ENCODE results near the gene MISP3. TPM values are rescaled to one million over a fixed set of nuclear protein-coding genes. Genes with fewer than 3 reads are reported as not detected.
"Not testable (repeated sequence)": the region's sequence is repeated elsewhere in the genome, so short reads cannot be mapped to it uniquely, and the experiment has no call there.

Gene MISP3
- total and polyA plus RNA-seq, 4 experiments from 2014 or later, result 0.68 to 1.6 (median 1.2) TPM

DNA sequence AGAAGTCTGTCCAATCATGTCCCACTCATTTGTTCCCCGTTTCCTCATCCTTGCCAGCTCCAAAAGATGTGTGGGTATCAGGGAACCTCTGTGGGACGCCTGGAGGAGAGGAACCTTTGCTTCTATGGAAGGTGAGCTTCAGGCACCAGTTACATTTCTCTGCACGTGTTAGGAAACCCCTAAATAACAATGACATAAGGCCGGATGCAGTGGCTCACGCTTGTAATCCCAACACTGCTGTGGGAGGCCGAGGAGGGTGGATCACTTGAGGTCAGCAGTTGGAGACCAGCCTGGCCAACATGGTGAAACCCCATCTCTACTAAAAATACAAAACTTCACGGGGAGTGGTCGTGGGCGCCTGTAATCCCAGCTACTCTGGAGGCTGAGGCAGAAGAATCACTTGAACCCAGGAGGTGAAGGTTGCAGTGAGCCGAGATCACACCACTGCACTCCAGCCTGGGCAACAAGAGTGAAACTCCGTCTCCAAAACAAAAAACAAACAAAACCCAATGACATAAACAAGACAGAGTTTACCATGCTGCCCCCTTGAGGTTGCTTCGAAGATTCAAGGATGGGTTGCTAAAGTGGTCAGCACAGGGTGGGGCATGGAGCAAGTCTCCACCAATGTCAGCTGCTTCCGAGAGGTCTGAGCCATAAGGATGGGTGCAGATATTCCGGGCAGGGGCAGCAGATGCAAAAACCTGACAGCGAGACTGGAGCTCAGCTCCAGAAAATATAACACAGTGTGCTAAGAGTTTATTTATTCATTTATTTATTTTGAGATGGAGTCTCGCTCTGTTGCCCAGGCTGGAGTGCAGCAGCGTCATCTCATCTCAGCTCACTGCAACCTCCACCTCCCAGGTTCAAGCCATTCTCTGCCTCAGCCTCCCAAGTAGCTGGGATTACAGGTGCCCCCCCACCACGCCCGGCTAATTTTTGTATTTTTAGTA lies 29.7 kb upstream of the MISP3 start:
- H3K27me3 ChIP-seq (ENCODE audit: insufficient read depth, low read length); H3K4me3 ChIP-seq (ENCODE audit: low read length in 2 of 2); H3K9me3 ChIP-seq (ENCODE audit: control insufficient read depth in 1 of 2, low read length in 2 of 2); H3K27me3 Mint-ChIP-seq; H3K9me3 Mint-ChIP-seq: not testable (repeated sequence)
- peaks cover 23 to 58% of the 10 kb centered on the region in 2 donors for H3K36me3 Mint-ChIP-seq
- ChIA-PET POLR2A (ENCODE audit: partially characterized antibody) (interaction anchor here (0.6 to 3.2 kb wide), 10 partner anchors 10 to 162 kb away, joined by 3 to 18 read pairs (median 5); partner anchors contain the start of genes IL27RA, MISP3 and RFX1), CTCF (ENCODE audit: partially characterized antibody) (interaction anchor here (0.6 to 9.7 kb wide), 16 partner anchors 9 to 171 kb away, joined by 3 to 111 read pairs (median 5); partner anchors contain the start of genes IL27RA and NANOS3)
- H3K27ac ChIP-seq (ENCODE audit: low read depth, low read length), result peak overlapping the region; percentile 43
- peak overlapping the region in 1 of 8 donors; percentile 4 for H3K4me3 Mint-ChIP-seq
- peak; percentile 56 to 69 (median 61) for DNase-seq
- H3K4me1 Mint-ChIP-seq, result peaks cover 0 to 16% (median 9%) of the 10 kb centered on the region in 4 donors
- peaks cover 18% of the 10 kb centered on the region for H3K4me1 ChIP-seq (ENCODE audit: insufficient read depth, low read length)
- peaks cover 50% of the 10 kb centered on the region for H3K36me3 ChIP-seq (ENCODE audit: insufficient read depth, low read length)
- intact Hi-C loops (cut with micrococcal nuclease), result loop anchor here (1.0 kb wide), 2 partner anchors 140 to 163 kb away; no protein-coding TSS in a partner anchor
- peak overlapping the region; percentile 88 to 95 (median 92) for H3K27ac Mint-ChIP-seq

DNA sequence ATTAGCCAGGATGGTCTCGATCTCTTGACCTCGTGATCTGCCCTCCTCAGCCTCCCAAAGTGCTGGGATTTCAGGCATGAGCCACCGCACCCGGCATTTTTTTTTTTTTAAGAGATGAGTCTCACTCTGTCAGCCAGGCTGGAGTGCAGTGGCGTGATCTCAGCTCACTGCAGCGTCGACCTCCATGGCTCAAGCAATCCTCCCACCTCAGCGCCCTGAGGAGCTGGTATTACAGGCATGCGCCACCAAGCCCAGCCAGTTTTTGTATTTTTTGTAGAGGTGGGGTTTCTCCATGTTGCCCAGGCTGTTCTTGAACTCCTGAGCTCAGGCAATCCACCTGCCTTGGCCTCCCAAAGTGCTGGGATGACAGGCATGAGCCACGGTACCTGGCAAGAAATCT lies 24.7 kb upstream of the MISP3 start:
- not testable (repeated sequence) for DNase-seq; H3K4me3 Mint-ChIP-seq; H3K9me3 ChIP-seq (ENCODE audit: control insufficient read depth in 1 of 2, low read length in 2 of 2); H3K27me3 ChIP-seq (ENCODE audit: insufficient read depth, low read length); H3K9me3 Mint-ChIP-seq; H3K4me3 ChIP-seq (ENCODE audit: low read length in 2 of 2); H3K4me1 ChIP-seq (ENCODE audit: insufficient read depth, low read length); H3K4me1 Mint-ChIP-seq; H3K27ac ChIP-seq (ENCODE audit: low read depth, low read length); H3K27me3 Mint-ChIP-seq
- intact Hi-C loops (cut with micrococcal nuclease), result loop anchor here (1.0 to 2.0 kb wide), 3 partner anchors 95 to 168 kb away; partner anchors contain the start of gene DCAF15
- POLR2A ChIA-PET (ENCODE audit: partially characterized antibody), result interaction anchor here (0.9 to 2.7 kb wide), 9 partner anchors 10 to 167 kb away, joined by 3 to 17 read pairs (median 6); partner anchors contain the start of genes ASF1B, DCAF15 and IL27RA
- H3K36me3 ChIP-seq (ENCODE audit: insufficient read depth, low read length), result peaks cover 58% of the 10 kb centered on the region
- CTCF ChIA-PET (ENCODE audit: partially characterized antibody), result interaction anchor here (0.6 to 9.7 kb wide), 27 partner anchors 9 to 233 kb away, joined by 3 to 111 read pairs (median 4); partner anchors contain the start of genes DCAF15, NANOS3 and RFX1
- Mint-ChIP-seq H3K27ac (peak overlapping the region in 2 of 7 donors; percentile 59 to 85), H3K36me3 (peaks cover 44 to 62% of the 10 kb centered on the region in 2 donors)

DNA sequence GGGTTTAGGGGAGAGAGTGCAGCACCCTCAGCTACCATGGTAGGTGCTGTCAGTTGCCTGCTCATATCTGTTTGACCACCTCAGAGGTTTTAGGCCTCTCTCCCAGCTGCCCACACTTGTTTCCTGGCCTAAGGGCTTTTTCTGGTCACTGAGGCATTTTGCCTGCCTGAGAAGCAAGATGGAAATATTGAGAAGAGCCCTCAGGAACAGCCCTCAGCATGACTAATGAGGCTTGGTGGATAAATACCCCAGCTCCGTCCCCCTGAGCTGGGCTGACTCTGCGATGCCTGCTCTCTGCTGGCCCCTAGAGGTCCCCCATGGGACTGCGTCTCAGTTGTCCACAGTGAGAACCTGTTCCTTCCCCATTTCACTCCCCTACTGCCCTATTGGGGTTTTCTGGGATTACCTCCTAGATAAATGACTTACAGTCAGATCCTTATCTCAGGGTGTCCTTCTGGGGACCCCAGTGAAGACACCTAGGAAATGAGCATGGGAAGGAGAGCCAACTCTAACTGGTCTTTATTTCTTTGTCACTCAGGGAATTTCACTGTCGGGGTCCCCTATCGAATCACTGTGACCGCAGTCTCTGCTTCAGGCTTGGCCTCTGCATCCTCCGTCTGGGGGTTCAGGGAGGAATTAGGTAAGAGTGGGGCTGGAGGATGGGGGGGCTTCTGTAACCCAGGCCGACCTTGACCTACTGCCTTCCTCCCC lies 24.0 kb upstream of the MISP3 start:
- peaks cover 5% of the 10 kb centered on the region for H3K4me1 ChIP-seq (ENCODE audit: insufficient read depth, low read length)
- Mint-ChIP-seq H3K4me3 (no peak overlapping the region), H3K9me3 (peaks cover 0 to 6% (median 0%) of the 10 kb centered on the region in 8 donors), H3K27me3 (no peaks in the 10 kb centered on the region), H3K36me3 (peaks cover 42 to 60% of the 10 kb centered on the region in 2 donors), H3K27ac (peak overlapping the region; percentile 26 to 85 (median 42)), H3K4me1 (peaks cover 2 to 5% (median 3%) of the 10 kb centered on the region in 4 donors)
- H3K9me3 ChIP-seq (ENCODE audit: control insufficient read depth in 1 of 2, low read length in 2 of 2), result no peaks in the 10 kb centered on the region
- DNase-seq, result peak; percentile 63 to 73 (median 68)
- no peak overlapping the region for H3K4me3 ChIP-seq (ENCODE audit: low read length in 2 of 2)
- H3K27me3 ChIP-seq (ENCODE audit: insufficient read depth, low read length), result no peaks in the 10 kb centered on the region
- ChIA-PET CTCF (ENCODE audit: partially characterized antibody) (interaction anchor here (0.6 to 9.7 kb wide), 29 partner anchors 10 to 286 kb away, joined by 3 to 111 read pairs (median 4); partner anchors contain the start of genes DCAF15, MISP3, NANOS3 and RFX1), POLR2A (ENCODE audit: partially characterized antibody) (interaction anchor here (0.9 to 2.7 kb wide), 10 partner anchors 9 to 168 kb away, joined by 3 to 17 read pairs (median 6); partner anchors contain the start of genes ASF1B, DCAF15 and IL27RA)
- intact Hi-C loops (cut with micrococcal nuclease), result loop anchor here (1.0 to 2.0 kb wide), 3 partner anchors 96 to 168 kb away; partner anchors contain the start of gene DCAF15
- H3K36me3 ChIP-seq (ENCODE audit: insufficient read depth, low read length), result peaks cover 54% of the 10 kb centered on the region
- peak overlapping the region; percentile 39 for H3K27ac ChIP-seq (ENCODE audit: low read depth, low read length)

DNA sequence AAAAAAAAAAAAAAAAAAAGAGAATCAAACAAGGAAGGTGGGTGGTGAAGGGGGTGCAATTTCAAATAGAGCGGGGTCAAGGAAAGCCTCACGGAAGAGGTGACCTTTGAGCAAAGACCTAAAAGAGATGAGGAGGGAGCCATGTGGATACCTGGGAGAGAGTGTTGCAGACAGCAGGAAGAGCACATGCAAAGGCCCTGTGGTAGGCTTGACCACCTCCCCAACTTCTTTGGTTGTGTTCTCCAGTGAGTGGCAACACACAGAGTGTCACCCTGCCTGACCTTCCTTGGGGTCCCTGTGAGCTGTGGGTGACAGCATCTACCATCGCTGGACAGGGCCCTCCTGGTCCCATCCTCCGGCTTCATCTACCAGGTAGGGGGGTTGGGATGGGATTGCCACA lies 22.1 kb upstream of the MISP3 start:
- H3K9me3 ChIP-seq (ENCODE audit: control insufficient read depth in 1 of 2, low read length in 2 of 2), result no peaks in the 10 kb centered on the region
- H3K4me3 ChIP-seq (ENCODE audit: low read length in 2 of 2), result no peak overlapping the region
- no peak overlapping the region for H3K27ac ChIP-seq (ENCODE audit: low read depth, low read length)
- intact Hi-C loops (cut with micrococcal nuclease), result no loop called here
- H3K9me3 Mint-ChIP-seq, result peaks cover 0 to 9% (median 0%) of the 10 kb centered on the region in 8 donors
- ChIA-PET POLR2A (ENCODE audit: partially characterized antibody) (interaction anchor here (0.8 kb wide), 1 partner anchor 10 kb away, joined by 3 read pairs; no protein-coding TSS in a partner anchor), CTCF (ENCODE audit: partially characterized antibody) (interaction anchor here (1.4 to 9.7 kb wide), 5 partner anchors 9 to 168 kb away, joined by 3 to 111 read pairs (median 15); partner anchors contain the start of gene NANOS3)
- no peak for DNase-seq
- no peak overlapping the region for H3K4me3 Mint-ChIP-seq
- no peaks in the 10 kb centered on the region for H3K27me3 ChIP-seq (ENCODE audit: insufficient read depth, low read length)
- peaks cover 46% of the 10 kb centered on the region for H3K36me3 ChIP-seq (ENCODE audit: insufficient read depth, low read length)
- H3K27ac Mint-ChIP-seq, result peak overlapping the region in 3 of 7 donors; percentile 51 to 64 (median 63)
- peaks cover 5% of the 10 kb centered on the region for H3K4me1 ChIP-seq (ENCODE audit: insufficient read depth, low read length)
- H3K4me1 Mint-ChIP-seq, result peaks cover 3 to 8% (median 6%) of the 10 kb centered on the region in 4 donors
- H3K36me3 Mint-ChIP-seq, result peaks cover 48 to 60% of the 10 kb centered on the region in 2 donors
- no peaks in the 10 kb centered on the region for H3K27me3 Mint-ChIP-seq

DNA sequence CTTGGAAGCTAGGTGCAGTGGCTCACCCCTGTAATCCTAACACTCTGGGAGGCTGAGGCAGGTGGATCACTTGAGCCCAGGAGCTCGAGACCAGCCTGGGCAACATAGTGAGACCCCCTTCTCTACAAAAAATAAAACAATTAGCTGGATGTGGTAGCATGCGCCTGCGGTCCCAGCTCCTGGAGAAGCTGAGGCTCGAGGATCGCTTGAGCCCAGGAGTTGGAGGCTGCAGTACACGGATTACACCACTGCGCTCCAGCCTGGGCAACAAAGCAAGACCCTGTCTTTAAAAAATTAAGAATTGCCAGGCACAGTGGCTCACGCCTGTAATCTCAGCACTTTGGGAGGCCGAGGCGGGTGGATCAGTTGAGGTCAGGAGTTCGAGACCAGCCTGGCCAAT lies 21.6 kb upstream of the MISP3 start:
- H3K27ac Mint-ChIP-seq; H3K4me1 ChIP-seq (ENCODE audit: insufficient read depth, low read length); H3K27me3 ChIP-seq (ENCODE audit: insufficient read depth, low read length); intact Hi-C loops (cut with micrococcal nuclease); H3K27me3 Mint-ChIP-seq; DNase-seq; H3K27ac ChIP-seq (ENCODE audit: low read depth, low read length); H3K4me3 Mint-ChIP-seq; H3K9me3 ChIP-seq (ENCODE audit: control insufficient read depth in 1 of 2, low read length in 2 of 2); H3K4me3 ChIP-seq (ENCODE audit: low read length in 2 of 2); H3K9me3 Mint-ChIP-seq: not testable (repeated sequence)
- ChIA-PET CTCF (ENCODE audit: partially characterized antibody) (interaction anchor here (0.9 to 4.4 kb wide), 5 partner anchors 8 to 169 kb away, joined by 3 to 27 read pairs (median 3); no protein-coding TSS in a partner anchor), POLR2A (ENCODE audit: partially characterized antibody) (interaction anchor here (0.8 kb wide), 1 partner anchor 11 kb away, joined by 3 read pairs; no protein-coding TSS in a partner anchor)
- H3K4me1 Mint-ChIP-seq, result peaks cover 3 to 10% (median 5%) of the 10 kb centered on the region in 4 donors
- peaks cover 45% of the 10 kb centered on the region for H3K36me3 ChIP-seq (ENCODE audit: insufficient read depth, low read length)
- peaks cover 45 to 56% of the 10 kb centered on the region in 2 donors for H3K36me3 Mint-ChIP-seq

DNA sequence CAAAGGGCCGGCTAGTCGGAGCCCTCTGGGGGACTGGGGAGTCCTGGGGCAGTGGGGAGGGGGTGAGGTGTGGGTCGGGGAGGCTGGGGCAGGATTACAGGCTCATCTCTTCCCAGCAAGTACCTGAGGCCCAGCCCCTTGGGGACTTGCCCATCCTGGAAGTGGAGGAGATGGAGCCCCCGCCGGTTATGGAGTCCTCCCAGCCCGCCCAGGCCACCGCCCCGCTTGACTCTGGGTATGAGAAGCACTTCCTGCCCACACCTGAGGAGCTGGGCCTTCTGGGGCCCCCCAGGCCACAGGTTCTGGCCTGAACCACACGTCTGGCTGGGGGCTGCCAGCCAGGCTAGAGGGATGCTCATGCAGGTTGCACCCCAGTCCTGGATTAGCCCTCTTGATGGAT lies 20.6 kb upstream of the MISP3 start:
- H3K4me3 ChIP-seq (ENCODE audit: low read length in 2 of 2), result no peak overlapping the region
- H3K27me3 ChIP-seq (ENCODE audit: insufficient read depth, low read length), result no peaks in the 10 kb centered on the region
- H3K4me1 ChIP-seq (ENCODE audit: insufficient read depth, low read length), result no peaks in the 10 kb centered on the region
- intact Hi-C loops (cut with micrococcal nuclease), result no loop called here
- Mint-ChIP-seq H3K9me3 (peaks cover 0 to 9% (median 0%) of the 10 kb centered on the region in 8 donors), H3K4me1 (peaks cover 0 to 10% (median 5%) of the 10 kb centered on the region in 4 donors), H3K27me3 (no peaks in the 10 kb centered on the region), H3K4me3 (no peak overlapping the region), H3K27ac (peak overlapping the region in 1 of 7 donors; percentile 90), H3K36me3 (peaks cover 38 to 49% of the 10 kb centered on the region in 2 donors)
- ChIA-PET POLR2A (ENCODE audit: partially characterized antibody) (interaction anchor here (1.3 to 1.7 kb wide), 2 partner anchors 9 to 21 kb away, joined by 4 to 6 read pairs; partner anchors contain the start of gene IL27RA), CTCF (ENCODE audit: partially characterized antibody) (interaction anchor here (0.9 to 4.4 kb wide), 5 partner anchors 8 to 170 kb away, joined by 3 to 27 read pairs (median 5); no protein-coding TSS in a partner anchor)
- peaks cover 39% of the 10 kb centered on the region for H3K36me3 ChIP-seq (ENCODE audit: insufficient read depth, low read length)
- H3K9me3 ChIP-seq (ENCODE audit: control insufficient read depth in 1 of 2, low read length in 2 of 2), result no peaks in the 10 kb centered on the region
- H3K27ac ChIP-seq (ENCODE audit: low read depth, low read length), result no peak overlapping the region
- DNase-seq, result no peak
